NCI-H2196 (cell line): ENCODE results near the gene OPHN1.
A peak's percentile ranks its signal among the peaks of the same experiment; 100 is the strongest.

ENCODE experiments used
- DNase-seq: peaks from one replicate; lab custom pipeline; 2025; ENCODE audit not compliant: unreplicated experiment; lab: John Stamatoyannopoulos, UW

Gene OPHN1

DNA sequence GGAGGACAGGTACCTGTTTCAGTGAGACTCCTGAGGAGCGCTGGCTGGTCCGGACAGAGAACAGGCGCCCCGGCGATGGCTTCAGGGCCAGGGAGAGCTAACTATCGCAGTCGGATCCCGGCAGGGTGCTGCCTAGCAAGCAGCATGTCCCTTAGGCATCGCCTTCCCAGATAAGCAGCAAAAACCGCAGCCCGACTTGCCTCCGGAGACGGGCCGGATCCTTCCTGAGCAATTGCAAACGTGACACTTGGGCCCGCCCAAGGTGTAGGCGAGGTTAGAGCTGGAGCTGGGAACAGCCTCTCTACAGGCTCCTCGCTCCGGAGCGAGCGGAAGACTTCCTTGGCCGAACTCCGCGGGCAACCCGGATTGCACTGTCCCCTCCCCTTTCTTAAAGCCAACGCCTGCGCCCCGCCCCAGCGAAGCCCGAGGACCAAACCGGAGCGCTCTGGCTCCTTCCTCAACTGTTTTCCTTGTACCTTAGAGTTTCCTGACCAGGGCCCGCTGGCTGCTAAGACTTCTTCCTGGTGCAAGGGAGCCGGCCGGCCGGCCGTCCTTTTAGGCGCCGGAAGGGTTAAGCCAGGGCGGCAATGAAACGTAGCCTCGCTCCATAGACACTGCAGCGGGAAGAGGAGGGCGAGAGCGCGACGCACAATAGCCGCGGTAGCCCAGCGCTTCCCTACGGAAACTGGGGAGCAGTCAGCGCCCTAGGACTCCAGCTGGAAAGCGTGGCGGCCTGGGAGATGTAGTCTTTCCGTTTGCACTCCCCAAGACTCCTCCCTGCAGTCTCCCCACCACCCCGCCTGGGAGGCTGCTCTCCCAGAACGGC, at the start of gene OPHN1:
TSS of gene OPHN1 (minus strand) at position 341 of the 826 bp plus-strand sequence. CDS start 475 bp downstream, outside the sequence.
- peak; percentile 36 for DNase-seq

DNA sequence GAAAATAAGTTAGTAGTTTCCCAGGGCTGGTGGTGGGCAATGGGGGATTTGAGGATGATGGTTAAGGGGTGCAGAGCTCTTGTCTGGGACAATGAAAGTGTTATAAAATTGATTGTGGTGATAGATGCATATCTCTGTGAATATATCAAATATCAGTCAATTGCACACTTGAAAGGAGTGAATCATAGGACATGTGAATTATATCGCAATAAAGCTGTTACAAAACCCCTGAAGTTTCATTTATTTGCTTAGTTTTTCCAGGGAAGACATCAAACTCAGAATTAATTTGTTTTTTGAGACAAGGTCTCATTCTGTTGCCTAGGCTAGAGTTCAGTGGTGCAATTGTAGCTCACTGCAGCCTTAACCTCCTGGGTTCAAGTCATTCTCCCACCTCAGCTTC, 47.7 kb upstream of the OPHN1 start:
- no peak for DNase-seq

GRCh38 chrX:68464796-68465195, 31.5 kb upstream of the OPHN1 start:
- DNase-seq, result no peak

GRCh38 chrX:68463880-68464279, 30.6 kb upstream of the OPHN1 start:
- no peak for DNase-seq

- no peak for DNase-seq
Observed at GRCh38 chrX:68462653-68463052, 29.4 kb upstream of the OPHN1 start.

- DNase-seq, result no peak
Observed at GRCh38 chrX:68462197-68462596, 28.9 kb upstream of the OPHN1 start.

DNA sequence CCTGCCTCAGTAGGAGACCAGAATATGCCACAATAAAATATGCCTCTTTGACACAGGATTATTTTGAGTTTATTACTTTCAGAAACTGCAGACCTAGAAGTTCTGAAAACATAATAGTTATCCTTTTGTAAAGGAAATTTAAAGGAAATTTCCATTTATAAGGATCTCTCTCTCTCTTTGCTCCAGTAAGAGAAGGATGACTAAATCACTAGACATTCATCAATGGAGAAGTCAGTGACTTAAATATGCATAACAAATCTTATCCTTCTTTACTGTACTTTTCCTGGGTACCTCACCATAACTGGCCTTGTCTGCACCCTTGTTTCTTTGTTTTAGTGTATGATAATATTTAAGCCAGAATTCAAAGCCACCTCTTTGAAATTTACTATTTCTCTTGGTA, 28.3 kb upstream of the OPHN1 start:
- DNase-seq, result no peak

DNA sequence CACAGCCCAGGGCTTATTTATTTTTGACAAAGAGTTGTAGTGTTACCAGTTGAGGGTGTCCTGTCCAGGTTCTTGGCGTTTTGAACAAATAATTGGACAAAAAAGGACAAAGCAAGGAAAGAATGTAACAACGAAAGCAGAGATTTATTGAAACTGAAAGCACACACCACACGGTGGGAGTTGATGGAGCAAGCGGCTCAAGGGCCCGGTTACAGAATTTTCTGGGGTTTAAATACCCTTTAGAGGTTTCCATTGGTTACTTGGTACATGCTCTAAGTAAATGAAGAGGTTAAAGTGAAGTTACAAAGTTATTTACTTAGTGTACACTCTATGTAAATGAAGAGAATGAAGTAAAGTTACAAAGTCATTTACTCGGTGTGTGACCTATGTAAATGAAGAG, 27.8 kb upstream of the OPHN1 start:
- DNase-seq, result no peak

DNA sequence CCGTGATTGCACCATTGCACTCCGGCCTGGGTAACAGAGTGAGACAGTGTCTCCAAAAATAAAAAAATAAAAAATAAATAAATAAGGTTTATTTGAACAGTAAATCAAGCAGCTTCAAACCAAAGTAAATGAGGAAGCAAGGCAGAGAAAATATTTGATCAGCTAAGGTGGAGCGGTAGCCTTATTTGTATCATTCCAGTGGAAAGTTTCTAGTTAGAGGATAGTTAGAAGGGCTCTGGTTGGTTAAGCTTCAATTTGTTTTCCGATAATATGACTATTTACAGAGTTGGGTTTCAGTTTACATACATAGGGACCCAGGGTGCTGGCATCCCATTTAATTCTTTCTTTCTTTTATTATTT, 21.8 kb upstream of the OPHN1 start:
- no peak for DNase-seq

DNA sequence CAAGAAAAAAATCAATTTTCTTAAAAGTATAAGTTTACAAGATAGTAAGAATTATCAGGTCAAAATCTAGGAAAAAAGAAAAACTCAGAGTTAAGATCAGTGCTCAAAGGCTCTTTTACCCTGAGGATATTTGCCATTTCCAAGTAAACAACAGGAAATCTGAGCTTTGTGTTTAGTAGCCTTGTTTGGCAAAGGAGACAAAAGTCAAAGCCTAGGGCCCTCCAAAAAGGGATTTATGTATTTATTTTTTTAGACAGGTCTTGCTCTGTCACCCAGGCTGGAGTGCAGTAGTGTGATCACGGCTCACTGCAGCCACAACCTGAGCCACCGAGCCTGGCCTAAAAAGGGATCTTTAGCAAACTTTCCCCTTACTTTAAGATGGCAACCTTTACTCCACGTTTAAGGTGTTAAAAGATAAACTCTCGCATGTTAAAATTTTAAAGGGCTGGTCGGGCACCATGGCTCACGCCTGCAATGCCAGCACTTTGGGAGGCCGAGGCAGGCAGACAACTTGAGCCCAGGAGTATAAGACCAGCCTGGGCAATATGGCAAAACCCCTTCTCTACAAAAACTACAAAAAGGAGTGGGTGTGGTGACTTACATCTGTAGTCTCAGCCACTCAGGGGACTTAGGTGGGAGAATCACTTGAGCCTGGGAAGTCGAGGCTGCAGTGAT, 21.3 kb upstream of the OPHN1 start:
- no peak for DNase-seq

- no peak for DNase-seq
Observed at GRCh38 chrX:68451720-68452119, 18.4 kb upstream of the OPHN1 start.

DNA sequence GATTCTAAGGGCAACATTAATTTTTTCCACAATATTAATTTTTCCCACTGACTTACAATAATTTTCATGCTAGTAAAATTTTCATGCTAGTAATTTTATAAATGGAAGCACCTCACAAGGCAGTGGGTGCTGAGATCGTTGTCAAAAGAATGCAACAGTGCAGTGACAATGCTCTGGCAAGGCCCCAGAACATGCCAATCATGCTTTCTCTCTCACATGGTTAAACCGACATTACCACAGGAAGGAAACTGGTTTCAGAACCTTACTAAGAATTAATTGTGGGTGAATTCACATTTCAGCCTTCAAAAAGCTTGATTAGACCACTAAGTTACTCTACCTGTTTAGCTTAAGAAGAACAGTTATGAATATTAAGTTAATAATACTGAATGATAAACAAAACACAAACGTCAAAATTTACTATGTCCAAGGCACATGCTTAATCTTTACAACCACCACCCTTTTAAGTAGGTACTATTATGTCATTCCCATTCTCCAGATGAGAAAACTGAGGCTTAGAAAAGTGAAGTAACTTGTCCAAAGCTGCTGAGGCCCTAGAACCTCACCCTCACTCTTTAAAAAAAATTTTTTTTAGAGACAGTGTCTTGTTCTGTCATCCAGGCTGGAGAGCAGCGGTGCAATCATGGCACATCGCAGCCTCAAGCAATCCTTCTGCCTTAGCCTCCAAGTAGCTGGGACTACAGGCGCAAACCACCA, 10.0 kb upstream of the OPHN1 start:
- DNase-seq, result no peak

DNA sequence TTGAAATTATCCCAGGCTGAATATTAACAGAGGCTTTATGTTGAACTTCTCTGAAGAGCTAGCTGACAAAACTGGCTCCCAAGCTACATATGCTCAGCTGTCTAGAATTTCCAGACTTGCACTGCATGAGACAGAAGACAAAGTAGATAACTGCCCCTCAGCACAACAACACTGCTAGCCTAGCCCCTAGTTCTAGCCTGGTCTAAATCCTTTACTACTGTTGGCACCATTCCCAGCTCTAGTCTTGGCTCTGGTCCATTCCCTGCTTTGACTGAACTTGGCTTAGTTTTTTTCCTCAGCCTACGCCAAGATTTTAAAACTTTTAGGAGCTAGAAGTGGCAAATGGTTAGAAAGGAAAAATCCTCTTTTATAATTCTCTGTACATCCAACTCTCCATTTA, 7.6 kb upstream of the OPHN1 start:
- DNase-seq, result peak; percentile 27

DNA sequence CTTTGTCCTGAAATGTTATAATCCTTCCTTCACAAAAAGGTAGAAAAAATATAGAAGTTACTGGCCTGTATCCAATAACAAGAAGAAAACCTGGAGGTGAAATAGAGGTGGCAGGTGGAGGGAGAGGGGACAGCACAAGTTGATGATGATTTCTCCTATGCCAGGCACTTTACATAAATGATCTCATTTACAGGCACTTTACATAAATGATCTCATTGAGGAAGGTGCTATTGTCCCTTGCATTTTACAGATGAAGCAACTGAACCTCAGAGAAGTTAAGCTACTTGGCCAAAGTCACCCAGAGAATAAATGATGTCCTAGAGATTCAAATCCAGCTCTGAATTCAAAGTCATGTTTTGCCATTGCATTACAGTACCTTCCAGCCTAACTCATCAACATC, 7.1 kb upstream of the OPHN1 start:
- no peak for DNase-seq

DNA sequence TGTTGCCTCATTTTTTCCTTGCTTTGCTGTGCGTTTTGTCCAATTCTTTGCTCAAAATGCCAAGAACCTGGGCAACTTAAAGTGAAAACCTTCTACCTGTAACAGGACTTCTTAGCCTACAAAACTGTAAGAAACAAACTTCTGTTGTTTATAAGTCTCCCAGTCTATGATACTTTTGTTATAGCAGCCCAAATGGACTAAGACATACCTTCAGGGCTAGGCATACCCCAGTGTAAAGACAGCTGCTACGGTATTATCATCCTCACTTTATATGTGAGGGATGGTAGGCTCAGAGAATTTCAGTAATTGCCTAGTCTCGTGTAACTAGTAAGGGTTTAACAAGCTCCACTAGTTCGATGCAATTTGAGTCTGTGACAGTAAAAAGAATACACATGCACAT, 6.0 kb upstream of the OPHN1 start:
- no peak for DNase-seq

DNA sequence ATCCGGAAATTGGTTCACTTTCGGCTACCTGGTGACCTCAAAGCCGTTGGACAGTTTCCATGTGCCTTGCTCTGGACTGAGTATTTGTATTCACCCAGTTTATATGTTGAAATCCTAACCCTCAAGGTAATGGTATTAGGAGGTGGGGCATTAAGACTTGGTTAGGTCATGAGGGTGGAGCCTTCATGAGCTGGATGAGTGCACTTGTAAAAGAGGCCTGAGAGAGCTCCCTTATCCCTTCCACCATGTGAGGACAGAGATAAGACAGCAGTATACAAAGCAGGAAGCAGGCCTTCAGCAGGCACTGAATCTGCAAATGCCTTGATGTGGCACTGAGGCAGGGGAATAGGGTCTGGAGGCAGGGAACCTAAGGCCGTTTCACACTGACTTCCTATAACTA, 5.3 kb upstream of the OPHN1 start:
- no peak for DNase-seq

DNA sequence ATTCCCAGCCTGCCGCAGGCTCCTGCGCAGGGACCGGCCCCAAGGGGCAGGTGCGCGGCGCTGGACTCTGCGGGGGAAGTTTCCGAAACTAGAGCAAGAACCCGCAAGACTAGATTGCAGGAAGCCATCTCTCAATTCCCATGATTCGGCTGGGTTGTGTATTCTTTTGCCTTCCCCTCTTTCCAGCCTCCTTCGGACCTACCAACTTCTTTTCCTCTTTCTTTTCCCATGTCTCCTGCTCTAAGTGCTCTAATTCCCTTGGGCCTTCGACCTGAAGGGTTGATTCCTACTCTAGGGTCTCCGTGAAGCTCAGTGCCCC, 645 bp upstream of the OPHN1 start:
- no peak for DNase-seq

- DNase-seq, result no peak
Observed at GRCh38 chrX:68432648-68433047, 647 bp downstream of the OPHN1 start.

GRCh38 chrX:68431836-68432235, 1.5 kb downstream of the OPHN1 start:
- DNase-seq, result no peak

- DNase-seq, result no peak
Observed at GRCh38 chrX:68429216-68429615, 4.1 kb downstream of the OPHN1 start.

DNA sequence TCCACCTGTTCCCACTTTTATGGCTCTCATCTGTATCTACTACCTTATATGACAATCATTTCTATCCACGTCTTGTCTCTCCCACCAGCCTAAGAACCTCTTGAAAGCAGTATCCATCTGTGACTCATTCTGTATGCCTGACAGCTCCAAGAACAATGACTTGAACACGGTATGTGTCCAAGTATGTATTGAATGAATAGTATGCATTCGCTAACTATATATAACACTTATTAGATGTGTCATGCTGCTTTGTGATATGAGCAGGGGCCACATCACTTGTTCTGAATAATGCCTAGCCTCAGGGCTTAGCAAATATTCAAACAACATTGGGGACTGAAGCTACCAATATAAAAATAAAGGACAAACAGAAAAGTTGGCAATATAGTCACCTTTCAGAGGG, 4.9 kb downstream of the OPHN1 start:
- DNase-seq, result no peak

DNA sequence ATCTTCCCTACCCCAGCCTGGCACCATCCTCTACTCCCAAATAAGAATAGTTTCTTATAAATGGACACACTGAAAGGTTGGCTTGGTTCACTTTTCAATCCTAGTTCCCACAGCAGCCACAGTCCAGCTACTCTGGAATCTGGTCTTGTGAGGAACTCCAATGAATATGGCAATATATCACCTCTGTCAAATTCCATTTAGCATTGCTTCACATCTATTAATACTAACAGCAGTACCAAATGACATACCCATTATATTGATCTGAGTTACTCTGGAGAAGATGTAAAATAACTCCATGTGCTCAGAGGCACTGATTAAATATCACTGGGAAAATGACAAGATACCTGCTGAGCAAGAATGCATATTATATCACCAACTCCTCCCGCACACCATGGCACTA, 8.6 kb downstream of the OPHN1 start:
- DNase-seq, result no peak
